Endothelial cell of umbilical vein (primary cell): ENCODE measurements around the gene TSHZ3. TPM values are rescaled to one million over a fixed set of nuclear protein-coding genes. Genes with fewer than 3 reads are reported as not detected.

ENCODE experiments used
- BruUV-seq: library from RNA; stranded (reverse); fragments of 400-500 nt; replicated peaks from 2 replicates; lab custom pipeline; 2021; lab: Mats Ljungman, UMichigan
- CTCF ChIA-PET: fragments of 300-600, 350-600 bp; sonication (Branson Sonifier 250); formaldehyde crosslinking; loops from one replicate; lab custom pipeline; 2021; ENCODE audit warnings: antibody characterized with exemption, inconsistent platforms; lab: Charles Lee
- POLR2A ChIA-PET: fragments of 300-600, 350-600 bp; sonication (Branson Sonifier 250); formaldehyde crosslinking; loops from one replicate; lab custom pipeline; 2021; ENCODE audit warnings: antibody characterized with exemption, inconsistent platforms; lab: Charles Lee
- DNase-seq: peaks from one replicate; pipeline ENCODE4 v3.0.0-alpha.2; 2011; ENCODE audit warnings: low read depth, low spot score
- FAIRE-seq: peaks from 2 replicates; lab custom pipeline; 2011; peaks lifted over from hg19 to GRCh38; lab: Jason Lieb, UNC
- H2AFZ ChIP-seq: 2 replicates; pipeline ENCODE4 v1.6.0; 2012; ENCODE audit warnings: low read depth, low read length, control low read depth, inconsistent platforms
- H3K27ac ChIP-seq: 2 replicates; pipeline ENCODE4 v1.5.1; 2011; ENCODE audit warnings: low read depth, mild to moderate bottlenecking, control low read depth, low read length, moderate library complexity; ENCODE audit not compliant: insufficient read depth
- H3K27me3 ChIP-seq, 2 experiments: 2 replicates each; pipeline versions ENCODE4 v1.6.0 to v1.6.1; 2011; ENCODE audit warnings: low read length in 2 of 2, mixed read lengths in 1 of 2; ENCODE audit not compliant: control insufficient read depth in 2 of 2, insufficient read depth in 2 of 2
- H3K36me3 ChIP-seq, 2 experiments: 2 replicates in 1 of 2; 3 replicates in 1 of 2; pipeline ENCODE4 v1.5.1; 2011; ENCODE audit warnings: low read length in 2 of 2, mild to moderate bottlenecking in 1 of 2, moderate library complexity in 1 of 2; ENCODE audit not compliant: control insufficient read depth in 2 of 2, insufficient read depth in 2 of 2; ENCODE audit errors: extremely low read depth in 1 of 2
- H3K4me1 ChIP-seq: 3 replicates; pipeline ENCODE4 v1.5.1; 2011; ENCODE audit warnings: mild to moderate bottlenecking, low read length; ENCODE audit not compliant: control insufficient read depth, insufficient read depth; ENCODE audit errors: extremely low read depth
- H3K4me2 ChIP-seq: 2 replicates; pipeline ENCODE4 v1.6.1; 2011; ENCODE audit warnings: low read length, control low read depth, mixed read lengths; ENCODE audit not compliant: insufficient read depth
- H3K4me3 ChIP-seq, 3 experiments: fragments of 200-600 bp in 1 of 3; sonication (generic), shearing (Covaris generic) in 1 of 3; replicated peaks in 1 of 3; 2 replicates each; pipeline ENCODE4 v1.5.1; 2011 to 2016; ENCODE audit warnings: control low read depth in 3 of 3, low read length in 3 of 3, mild to moderate bottlenecking in 2 of 3, inconsistent platforms in 1 of 3, low read depth in 1 of 3, moderate library complexity in 1 of 3; ENCODE audit not compliant: insufficient read depth in 1 of 3
- H3K79me2 ChIP-seq: 2 replicates; pipeline ENCODE4 v1.6.0; 2012; ENCODE audit warnings: low read length, inconsistent platforms; ENCODE audit not compliant: control insufficient read depth, insufficient read depth
- H3K9ac ChIP-seq: replicated peaks from 2 replicates; pipeline ENCODE3; 2011; ENCODE audit warnings: low read length, control low read depth; ENCODE audit not compliant: insufficient read depth; ENCODE audit errors: extremely low read depth
- H3K9me1 ChIP-seq: replicated peaks from 3 replicates; pipeline ENCODE4 v1.6.0; 2011; ENCODE audit warnings: mild to moderate bottlenecking, low read length; ENCODE audit not compliant: control insufficient read depth, insufficient read depth; ENCODE audit errors: extremely low read depth
- H3K9me3 ChIP-seq: replicated peaks from 2 replicates; pipeline ENCODE4 v1.5.1; 2012; ENCODE audit warnings: low read length, inconsistent platforms; ENCODE audit not compliant: control insufficient read depth, insufficient read depth
- H4K20me1 ChIP-seq: replicated peaks from 2 replicates; pipeline ENCODE3; 2011; ENCODE audit warnings: mild to moderate bottlenecking, low read length; ENCODE audit not compliant: control insufficient read depth, insufficient read depth; ENCODE audit errors: extremely low read depth
- CTCF ChIP-seq, 2 donors: IDR thresholded peaks; 1 replicate in 1 of 2; 2 replicates in 1 of 2; pipeline ENCODE4 v1.5.1; 2011; ENCODE audit warnings: low read length in 2 of 2, mild to moderate bottlenecking in 2 of 2, moderate library complexity in 2 of 2, control low read depth in 1 of 2, inconsistent platforms in 1 of 2, low read depth in 1 of 2; ENCODE audit not compliant: insufficient read depth in 1 of 2; ENCODE audit errors: extremely low read depth in 1 of 2
- EZH2 ChIP-seq: IDR thresholded peaks from 2 replicates; pipeline ENCODE4 v1.6.1; 2012; ENCODE audit warnings: borderline replicate concordance, low read depth, mild to moderate bottlenecking, moderate library complexity, low read length, inconsistent platforms; ENCODE audit not compliant: severe bottlenecking
- GATA2 ChIP-seq: IDR thresholded peaks from 2 replicates; pipeline ENCODE4 v1.7.0; 2011; ENCODE audit warnings: low read depth, mild to moderate bottlenecking, moderate library complexity, mixed read lengths, low read length; ENCODE audit not compliant: insufficient read length, insufficient read depth
- JUN ChIP-seq: IDR thresholded peaks from 2 replicates; pipeline ENCODE4 v1.6.1; 2011; ENCODE audit warnings: borderline replicate concordance, low read depth; ENCODE audit not compliant: insufficient read length, insufficient read depth
- MAX ChIP-seq: IDR thresholded peaks from 2 replicates; pipeline ENCODE4 v1.6.1; 2011; ENCODE audit not compliant: insufficient read depth, insufficient read length
- MYC ChIP-seq: IDR thresholded peaks from one replicate; pipeline ENCODE4 v1.6.1; 2011; ENCODE audit warnings: mild to moderate bottlenecking, low read depth, low read length
- POLR2A ChIP-seq: IDR thresholded peaks from 2 replicates; pipeline ENCODE4 v1.6.1; 2012; ENCODE audit warnings: low read depth, mild to moderate bottlenecking, control low read depth, low read length
- dilution Hi-C: fragments of 300-500 bp; cut with MboI; formaldehyde crosslinking; loops from one replicate; pipeline ENCODE4 v1.15.0; 2019; ENCODE audit warnings: low sequenced_read_pairs; ENCODE audit not compliant: extremely low pct_ligation_motif_present
- intact Hi-C: fragments of 100-400 bp; cut with micrococcal nuclease; formaldehyde crosslinking; loops from one replicate; pipeline ENCODE4 v1.10.0; 2022
- polyA plus RNA-seq, 4 experiments: library from polyadenylated mRNA; depleted of rRNA in 3 of 4; stranded (reverse) in 3 of 4; unstranded in 1 of 4; fragments of >200 nt; gene quantifications; 2 replicates each; pipeline versions ENCODE4 v1.2.1 to v1.2.3, GENCODE V29; 2011 to 2012; ENCODE audit warnings: missing spikeins in 1 of 4
- total RNA-seq: library from RNA; stranded (reverse); gene quantifications from 2 replicates; pipeline ENCODE4 v1.2.3, GENCODE V29; 2021

Gene TSHZ3
- total and polyA plus RNA-seq, 2 donors (not counting 3 experiments of a cell fraction or from before 2014, with no cell fraction given), result 1.2 to 6.2 TPM

GRCh38 chr19:31279436-31279765, 69.8 kb downstream of the TSHZ3 start:
- CTCF ChIA-PET, result no interaction called here
- POLR2A ChIA-PET, result no interaction called here
- intact Hi-C loops, result no loop called here
- TF ChIP-seq MYC (no peak), JUN (no peak), EZH2 (no peak)
- Histone ChIP-seq H3K4me3 (no peak overlapping the region), H4K20me1 (no peaks in the 10 kb centered on the region), H3K27ac (no peak overlapping the region), H3K4me1 (no peaks in the 10 kb centered on the region), H3K79me2 (no peaks in the 10 kb centered on the region), H3K36me3 (no peaks in the 10 kb centered on the region), H3K4me2 (no peak overlapping the region), H3K9me1 (no peaks in the 10 kb centered on the region), H3K9me3 (no peaks in the 10 kb centered on the region), H2AFZ (no peak overlapping the region), H3K9ac (no peak overlapping the region), H3K27me3 (no peaks in the 10 kb centered on the region)
- dilution Hi-C loops, result no loop called here
- no TSS peak for BruUV-seq
- FAIRE-seq, result no peak
- DNase-seq, result no peak

- no peak for FAIRE-seq
These were observed 70.4 kb downstream of the TSHZ3 start for GRCh38 chr19:31278555-31279435.

More at GRCh38 chr19:31278555-31279435, 70.4 kb downstream of the TSHZ3 start:
- Histone ChIP-seq H3K27me3 (no peaks in the 10 kb centered on the region), H3K4me1 (no peaks in the 10 kb centered on the region), H3K9me3 (no peaks in the 10 kb centered on the region), H3K79me2 (no peaks in the 10 kb centered on the region), H2AFZ (no peak overlapping the region), H3K27ac (no peak overlapping the region), H3K36me3 (no peaks in the 10 kb centered on the region), H3K9me1 (no peaks in the 10 kb centered on the region), H4K20me1 (no peaks in the 10 kb centered on the region), H3K4me3 (no peak overlapping the region), H3K4me2 (no peak overlapping the region), H3K9ac (no peak overlapping the region)
- intact Hi-C loops (no loop called here), dilution Hi-C loops (no loop called here)
- DNase-seq, result no peak
- TF ChIP-seq GATA2, result no peak
- no peak for TF ChIP-seq MAX
- no peak for TF ChIP-seq CTCF (IDR thresholded peaks at IDR 0.05; ENCODE audit: extremely low read depth in 1 of 2, insufficient read depth in 1 of 2, low read depth in 1 of 2, low read length in 2 of 2)
- TF ChIP-seq POLR2A, result no peak
- BruUV-seq, result no TSS peak
- POLR2A ChIA-PET, result no interaction called here
- CTCF ChIA-PET, result no interaction called here
